Measurements from ENCODE around the gene OPRD1.

The OPRD1 gene

GRCh38 chr1:28900562-28900961, 88.6 kb downstream of the OPRD1 start:
- H3K4me3 ChIP-seq (ENCODE audit: low read depth, low read length), result no peak overlapping the region
- TF ChIP-seq, protein P1, sequence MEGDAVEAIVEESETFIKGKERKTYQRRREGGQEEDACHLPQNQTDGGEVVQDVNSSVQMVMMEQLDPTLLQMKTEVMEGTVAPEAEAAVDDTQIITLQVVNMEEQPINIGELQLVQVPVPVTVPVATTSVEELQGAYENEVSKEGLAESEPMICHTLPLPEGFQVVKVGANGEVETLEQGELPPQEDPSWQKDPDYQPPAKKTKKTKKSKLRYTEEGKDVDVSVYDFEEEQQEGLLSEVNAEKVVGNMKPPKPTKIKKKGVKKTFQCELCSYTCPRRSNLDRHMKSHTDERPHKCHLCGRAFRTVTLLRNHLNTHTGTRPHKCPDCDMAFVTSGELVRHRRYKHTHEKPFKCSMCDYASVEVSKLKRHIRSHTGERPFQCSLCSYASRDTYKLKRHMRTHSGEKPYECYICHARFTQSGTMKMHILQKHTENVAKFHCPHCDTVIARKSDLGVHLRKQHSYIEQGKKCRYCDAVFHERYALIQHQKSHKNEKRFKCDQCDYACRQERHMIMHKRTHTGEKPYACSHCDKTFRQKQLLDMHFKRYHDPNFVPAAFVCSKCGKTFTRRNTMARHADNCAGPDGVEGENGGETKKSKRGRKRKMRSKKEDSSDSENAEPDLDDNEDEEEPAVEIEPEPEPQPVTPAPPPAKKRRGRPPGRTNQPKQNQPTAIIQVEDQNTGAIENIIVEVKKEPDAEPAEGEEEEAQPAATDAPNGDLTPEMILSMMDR (IDR thresholded peaks at IDR 0.05; ENCODE audit: low read depth, low read length), result no peak
- in situ Hi-C loops (cut with HindIII; ENCODE audit: low sequenced_read_pairs), result no loop called here
- no peak for DNase-seq (ENCODE audit: low read depth, low spot score)

DNA sequence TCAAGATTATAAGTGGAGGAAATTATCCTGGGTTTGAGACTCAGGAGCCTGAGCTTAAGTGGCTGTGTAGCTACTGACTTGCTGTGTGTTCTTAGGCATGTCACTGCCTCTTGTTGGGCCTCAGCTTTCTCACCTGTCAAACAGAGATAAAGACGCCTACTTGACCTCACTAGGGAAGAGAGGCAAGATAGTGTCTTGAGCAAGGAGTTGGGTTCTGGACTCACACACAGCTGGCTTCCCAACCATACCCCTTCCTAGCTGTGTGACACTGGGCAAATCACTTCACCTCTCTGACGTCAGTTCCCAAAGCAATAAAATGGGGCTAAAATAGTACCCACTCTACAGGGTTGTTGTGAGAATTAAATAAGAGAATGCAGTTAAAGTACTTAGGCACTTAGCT, 90.8 kb downstream of the OPRD1 start:
- no peak overlapping the region for H3K4me3 ChIP-seq (ENCODE audit: low read depth, low read length)
- DNase-seq (ENCODE audit: low read depth, low spot score), result no peak
- TF ChIP-seq, protein P1 (IDR thresholded peaks at IDR 0.05; ENCODE audit: low read depth, low read length), result no peak
- in situ Hi-C loops (cut with HindIII; ENCODE audit: low sequenced_read_pairs), result no loop called here

GRCh38 chr1:28905921-28906666, 94.1 kb downstream of the OPRD1 start:
- in situ Hi-C loops (cut with HindIII; ENCODE audit: low sequenced_read_pairs), result no loop called here
- no peak for DNase-seq (ENCODE audit: low read depth, low spot score)
- TF ChIP-seq, protein P1 (IDR thresholded peaks at IDR 0.05; ENCODE audit: low read depth, low read length), result no peak
- H3K4me3 ChIP-seq (ENCODE audit: low read depth, low read length), result no peak overlapping the region

DNA sequence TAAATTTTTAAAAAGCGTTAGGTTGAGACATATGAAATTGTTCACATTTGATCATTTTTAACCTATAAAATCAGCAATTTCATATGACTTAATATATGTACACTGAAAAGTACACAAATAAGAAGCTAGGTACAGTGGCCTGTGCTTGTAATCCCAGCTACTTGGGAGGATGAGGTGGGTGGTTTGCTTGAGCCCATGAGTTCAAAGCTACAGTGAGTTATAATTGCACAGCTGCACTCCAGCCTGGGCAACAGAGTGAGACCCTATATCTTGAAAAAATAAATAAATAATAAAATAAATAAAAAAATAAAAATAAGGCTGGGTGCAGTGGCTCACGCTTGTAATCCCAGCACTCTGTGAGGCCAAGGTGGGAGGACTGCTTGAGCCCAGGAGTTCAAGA, 97.2 kb downstream of the OPRD1 start:
- DNase-seq (ENCODE audit: low read depth, low spot score), result no peak
- H3K4me3 ChIP-seq (ENCODE audit: low read depth, low read length), result no peak overlapping the region
- in situ Hi-C loops (cut with HindIII; ENCODE audit: low sequenced_read_pairs), result no loop called here
- TF ChIP-seq, protein P1 (IDR thresholded peaks at IDR 0.05; ENCODE audit: low read depth, low read length), result no peak

DNA sequence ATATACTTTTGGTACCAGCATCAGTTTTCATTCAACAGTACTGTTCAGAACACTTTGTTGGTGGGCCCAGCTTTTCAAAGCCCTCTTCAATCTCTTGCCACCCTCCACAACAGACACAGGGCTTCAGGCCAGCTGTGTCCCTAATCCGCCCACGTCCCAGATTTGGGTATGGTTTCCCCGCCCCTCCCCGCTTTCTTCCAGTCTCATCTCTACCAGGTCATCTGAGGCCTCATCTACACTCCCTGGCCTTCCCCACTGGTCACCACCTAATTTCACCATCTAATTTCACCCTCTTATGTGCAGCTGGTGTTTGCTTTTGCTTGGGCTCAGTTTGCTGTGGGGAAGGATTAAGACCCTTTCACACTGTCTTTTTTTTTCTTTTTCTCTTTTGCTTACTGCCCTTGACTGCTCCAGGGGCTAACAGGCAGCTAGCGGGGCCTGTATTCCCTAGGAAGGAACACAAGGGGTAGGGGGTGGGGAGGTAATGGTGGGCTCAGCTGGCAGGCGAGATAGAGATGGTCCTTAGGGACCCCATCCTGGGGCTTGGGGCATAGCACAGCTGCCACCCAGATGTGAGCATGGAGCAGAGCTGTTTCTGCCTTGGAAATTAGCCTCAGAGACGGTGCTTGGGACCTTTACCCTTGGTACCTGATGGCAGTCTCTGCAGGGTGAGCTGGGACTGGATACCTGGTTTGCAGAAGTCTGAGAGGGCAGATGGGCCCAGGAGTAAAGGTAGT, 98.6 kb downstream of the OPRD1 start:
- TF ChIP-seq, protein P1 (IDR thresholded peaks at IDR 0.05; ENCODE audit: low read depth, low read length), result no peak
- in situ Hi-C loops (cut with HindIII; ENCODE audit: low sequenced_read_pairs), result no loop called here
- DNase-seq (ENCODE audit: low read depth, low spot score), result no peak
- H3K4me3 ChIP-seq (ENCODE audit: low read depth, low read length), result no peak overlapping the region

DNA sequence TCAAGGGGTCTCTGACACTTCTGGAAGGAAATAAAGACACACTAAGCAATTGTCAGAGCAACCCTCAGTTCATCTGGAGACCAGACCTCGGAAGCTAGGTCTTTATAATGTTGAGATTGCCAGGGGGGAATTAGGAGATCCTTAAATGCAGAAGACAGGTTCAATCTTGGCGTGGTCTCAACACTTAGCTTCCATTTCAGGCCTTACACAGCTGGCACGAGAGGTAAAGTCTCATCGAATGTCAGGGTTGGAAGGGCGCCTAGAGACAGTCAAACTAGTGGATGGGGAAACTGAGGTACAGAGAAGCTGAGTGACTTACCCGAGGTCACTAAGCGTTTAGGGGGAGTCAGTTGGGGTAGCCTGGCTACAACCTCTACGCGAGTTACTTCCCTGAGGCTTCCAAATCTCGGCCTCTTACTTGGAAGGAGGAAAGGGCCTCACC, 101.8 kb downstream of the OPRD1 start:
- H3K4me3 ChIP-seq (ENCODE audit: low read depth, low read length), result peak overlapping the region; percentile 45
- TF ChIP-seq, protein P1 (IDR thresholded peaks at IDR 0.05; ENCODE audit: low read depth, low read length), result no peak
- in situ Hi-C loops (cut with HindIII; ENCODE audit: low sequenced_read_pairs), result no loop called here
- no peak for DNase-seq (ENCODE audit: low read depth, low spot score)
